GM12872 (cell line): Measurements from ENCODE around the gene TNFSF15.

Experiments used
- TF ChIP-seq, protein P1 (sequence below): IDR thresholded peaks from 3 replicates; pipeline ENCODE4 v1.5.1; 2011; ENCODE audit warnings: low read depth, mild to moderate bottlenecking, low read length, moderate library complexity; ENCODE audit not compliant: insufficient read depth

Gene TNFSF15

DNA sequence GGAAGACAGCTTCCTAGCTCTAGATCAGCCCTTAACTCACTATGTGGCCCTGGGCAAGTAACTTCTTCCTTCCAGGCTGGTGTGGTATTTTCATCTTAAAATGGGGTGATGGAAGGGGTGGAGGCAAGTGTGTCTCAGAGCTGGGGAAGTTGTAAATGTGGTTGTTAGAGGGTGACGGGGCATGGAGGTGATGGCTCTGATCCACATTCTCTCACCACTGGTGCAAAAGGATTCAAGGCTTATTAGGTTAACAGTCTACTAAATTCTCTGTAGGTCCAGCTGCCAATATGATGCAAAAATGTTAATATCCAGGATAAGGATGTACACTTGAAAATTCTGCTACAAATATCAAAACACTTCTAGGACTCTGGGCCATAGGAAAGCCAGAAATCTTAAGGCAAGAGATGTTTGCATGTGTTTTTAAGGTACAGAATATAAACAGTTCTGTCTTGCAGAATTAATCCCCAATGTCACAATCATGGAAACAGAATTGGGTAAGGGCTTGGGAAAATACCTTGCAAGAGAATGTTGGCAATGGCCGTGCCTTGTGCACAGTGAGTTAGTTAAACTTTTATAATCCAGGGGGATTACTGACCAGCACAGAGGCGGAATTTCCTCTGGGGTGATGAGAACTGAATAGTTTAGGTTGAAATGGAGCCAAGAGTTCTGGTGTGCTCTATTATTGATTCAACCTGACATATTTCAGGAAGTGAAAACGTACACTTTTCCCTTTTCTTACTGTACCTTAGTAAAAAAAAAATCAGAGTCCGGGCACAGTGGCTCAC, 19.8 kb downstream of the TNFSF15 start:
- TF ChIP-seq, protein P1, sequence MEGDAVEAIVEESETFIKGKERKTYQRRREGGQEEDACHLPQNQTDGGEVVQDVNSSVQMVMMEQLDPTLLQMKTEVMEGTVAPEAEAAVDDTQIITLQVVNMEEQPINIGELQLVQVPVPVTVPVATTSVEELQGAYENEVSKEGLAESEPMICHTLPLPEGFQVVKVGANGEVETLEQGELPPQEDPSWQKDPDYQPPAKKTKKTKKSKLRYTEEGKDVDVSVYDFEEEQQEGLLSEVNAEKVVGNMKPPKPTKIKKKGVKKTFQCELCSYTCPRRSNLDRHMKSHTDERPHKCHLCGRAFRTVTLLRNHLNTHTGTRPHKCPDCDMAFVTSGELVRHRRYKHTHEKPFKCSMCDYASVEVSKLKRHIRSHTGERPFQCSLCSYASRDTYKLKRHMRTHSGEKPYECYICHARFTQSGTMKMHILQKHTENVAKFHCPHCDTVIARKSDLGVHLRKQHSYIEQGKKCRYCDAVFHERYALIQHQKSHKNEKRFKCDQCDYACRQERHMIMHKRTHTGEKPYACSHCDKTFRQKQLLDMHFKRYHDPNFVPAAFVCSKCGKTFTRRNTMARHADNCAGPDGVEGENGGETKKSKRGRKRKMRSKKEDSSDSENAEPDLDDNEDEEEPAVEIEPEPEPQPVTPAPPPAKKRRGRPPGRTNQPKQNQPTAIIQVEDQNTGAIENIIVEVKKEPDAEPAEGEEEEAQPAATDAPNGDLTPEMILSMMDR, result no peak

DNA sequence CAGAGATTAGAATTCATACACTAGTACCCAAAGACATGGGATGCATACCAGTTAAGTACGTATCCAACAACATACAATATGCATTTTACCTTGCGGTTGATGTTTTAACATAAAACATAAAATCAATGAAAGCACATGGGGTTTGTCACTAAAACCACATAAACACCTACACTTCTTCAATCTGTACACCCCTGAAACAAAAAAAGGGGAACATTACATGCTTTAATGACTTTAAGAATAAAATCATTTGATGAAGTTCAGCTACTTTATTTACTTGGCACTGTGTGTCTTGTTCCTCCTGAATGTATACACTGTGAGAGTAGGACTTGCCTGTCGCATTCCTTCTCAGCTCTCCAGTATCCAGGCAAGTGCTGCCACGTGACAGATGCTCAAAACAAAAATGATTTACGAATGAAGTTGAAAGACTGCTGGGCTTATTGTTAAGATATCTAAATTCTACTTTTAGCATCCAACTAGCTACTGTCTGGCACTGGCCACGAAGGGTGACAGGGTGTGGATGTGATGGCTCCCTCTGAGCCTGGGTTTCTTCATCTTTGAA, 21.0 kb downstream of the TNFSF15 start:
- TF ChIP-seq, protein P1, result no peak

DNA sequence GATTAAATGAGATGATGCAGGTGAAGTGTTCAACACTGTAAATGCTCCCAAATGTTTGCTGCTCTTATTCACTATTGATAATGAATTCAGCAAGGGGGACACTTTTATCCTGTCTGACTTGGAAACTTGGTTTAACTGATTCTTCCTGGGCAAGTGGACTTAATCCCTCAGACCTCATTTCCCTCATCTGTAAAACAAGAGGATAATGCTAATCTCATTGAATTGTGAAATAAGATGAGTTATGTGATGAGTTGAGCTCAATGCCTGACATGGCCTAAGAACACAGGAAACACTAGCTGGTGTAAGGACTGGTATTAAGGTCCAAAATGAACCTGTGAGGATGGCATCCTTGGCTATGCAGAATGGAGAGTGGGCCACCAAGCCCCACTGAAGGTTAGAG, 23.3 kb downstream of the TNFSF15 start:
- TF ChIP-seq, protein P1, result no peak

DNA sequence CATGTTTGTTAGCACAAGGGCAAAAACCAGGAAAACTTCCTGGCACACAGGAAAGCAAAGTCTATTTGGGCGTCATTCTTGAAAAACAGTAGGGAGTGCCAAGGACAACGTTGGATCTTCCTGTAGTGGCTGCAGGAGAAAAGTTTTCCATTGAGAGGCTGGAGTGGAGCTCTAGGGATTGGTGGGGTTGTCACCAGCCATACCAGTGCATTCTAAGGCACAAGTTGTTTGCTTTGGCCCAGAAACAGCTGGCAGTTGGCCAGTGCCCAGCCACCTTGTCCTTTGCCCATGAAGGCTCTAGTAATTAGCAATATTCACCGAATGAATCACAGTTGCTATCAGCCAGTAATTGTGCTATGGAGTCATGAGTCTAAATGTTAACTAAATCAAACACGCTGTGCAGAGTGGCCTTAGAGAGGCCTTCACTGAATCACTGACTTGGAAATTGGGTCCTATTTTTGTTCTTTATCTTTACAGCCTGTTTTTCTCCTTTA, 26.4 kb downstream of the TNFSF15 start:
- TF ChIP-seq, protein P1, result no peak

DNA sequence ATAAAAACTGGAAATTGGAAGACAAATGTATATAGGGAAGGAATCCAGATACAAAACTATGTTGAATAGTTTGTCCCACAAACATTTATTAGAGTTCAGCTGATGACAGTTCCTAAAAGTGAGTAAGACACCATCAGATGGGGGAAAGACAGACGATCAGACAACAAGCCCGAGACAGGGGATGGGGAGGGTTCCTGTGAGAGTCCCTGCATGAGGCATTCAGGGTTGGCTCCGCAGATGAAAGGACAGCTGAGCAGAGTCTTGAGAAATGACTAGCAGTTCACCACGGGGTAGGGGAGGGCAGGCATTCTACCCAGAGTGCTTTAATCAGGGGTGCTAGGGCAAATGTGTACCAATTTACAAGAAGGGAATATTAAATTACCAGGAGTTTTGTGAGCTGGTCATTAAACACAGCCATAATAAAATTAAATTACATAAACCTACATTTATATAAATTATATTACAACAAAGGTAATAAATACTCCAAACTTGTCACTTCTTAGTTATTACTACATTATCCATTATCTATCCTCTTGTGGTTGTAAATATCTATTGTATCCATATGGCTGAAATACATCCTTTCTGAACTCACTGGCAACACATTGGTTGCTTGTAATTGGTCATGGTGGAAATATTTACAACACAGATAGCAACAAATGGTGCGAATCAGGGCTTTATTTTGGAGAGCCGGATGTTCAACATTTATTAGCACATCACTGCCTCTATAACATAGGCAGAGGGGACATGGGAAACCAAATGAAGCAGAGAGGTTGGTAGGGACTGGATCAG, 27.8 kb downstream of the TNFSF15 start:
- TF ChIP-seq, protein P1, result no peak

DNA sequence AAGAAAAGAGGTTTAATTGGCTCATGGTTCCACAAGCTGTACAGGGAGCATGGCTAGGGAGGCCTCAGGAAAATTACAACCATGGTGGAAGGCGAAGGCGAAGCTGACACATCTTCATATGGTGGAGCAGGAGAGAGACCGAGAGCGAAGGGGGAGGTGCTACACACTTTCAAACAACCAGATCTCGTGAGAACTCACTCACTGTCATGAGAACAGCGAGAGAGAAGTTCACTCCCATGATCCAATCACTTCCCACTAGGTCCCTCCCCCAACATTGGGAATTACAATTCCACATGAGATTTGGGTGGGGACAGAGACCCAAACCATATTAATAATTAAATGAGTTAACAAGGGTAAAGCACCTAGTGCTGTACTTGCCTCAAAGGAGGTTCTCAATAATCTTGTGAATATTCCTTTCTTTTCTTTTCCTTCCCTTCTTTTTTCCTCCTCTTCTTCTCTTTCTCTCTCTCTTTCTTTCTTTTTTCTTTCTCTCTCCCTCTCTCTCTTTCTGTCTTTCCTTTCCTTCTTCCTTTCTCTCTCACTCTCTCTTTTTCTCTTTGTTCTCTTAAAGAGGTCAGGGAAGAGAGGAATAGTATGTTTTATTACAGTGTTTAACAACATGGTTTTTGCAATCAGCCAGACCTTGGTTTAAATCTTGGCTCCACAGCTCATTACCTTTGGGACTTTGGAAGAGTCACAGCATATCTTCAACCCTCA, 29.0 kb downstream of the TNFSF15 start:
- TF ChIP-seq, protein P1, result no peak
